ENCODE data around the gene LY6G6D.
"Not testable (repeated sequence)": the region's sequence is repeated elsewhere in the genome, so short reads cannot be mapped to it uniquely, and the experiment has no call there.

Gene LY6G6D

GRCh38 chr6:31692886-31693285 lies 22.3 kb upstream of the LY6G6D start:
- DNase-seq = no peak

- no peak for DNase-seq
These were observed 21.6 kb upstream of the LY6G6D start for GRCh38 chr6:31693535-31693934.

GRCh38 chr6:31697555-31697954 lies 17.6 kb upstream of the LY6G6D start:
- DNase-seq = peak; percentile 69

GRCh38 chr6:31700740-31701401 lies 14.3 kb upstream of the LY6G6D start:
- DNase-seq = no peak

- DNase-seq = peak; percentile 79
These were observed 13.3 kb upstream of the LY6G6D start for GRCh38 chr6:31701666-31702404.

- no peak for DNase-seq
These were observed 12.7 kb upstream of the LY6G6D start for GRCh38 chr6:31702405-31702818.

GRCh38 chr6:31702819-31703716 lies 12.1 kb upstream of the LY6G6D start, which contains the start of gene ABHD16A:
Gene ABHD16A, minus strand, starts transcription at chr6:31703324. Its CDS starts 43 bp downstream, at chr6:31703281.
- peak; percentile 98 for DNase-seq

GRCh38 chr6:31705931-31706330 lies 9.2 kb upstream of the LY6G6D start:
- DNase-seq = no peak

GRCh38 chr6:31706599-31706998 lies 8.5 kb upstream of the LY6G6D start, which contains the start of gene LY6G6F:
Gene LY6G6F, plus strand, starts transcription at chr6:31706866. Its CDS starts 41 bp downstream, at chr6:31706907.
- DNase-seq = no peak

- no peak for DNase-seq
These were observed 7.4 kb upstream of the LY6G6D start for GRCh38 chr6:31707701-31708100.

GRCh38 chr6:31708224-31708623 lies 6.9 kb upstream of the LY6G6D start:
- no peak for DNase-seq

- not testable (repeated sequence) for DNase-seq
These were observed 6.0 kb upstream of the LY6G6D start for GRCh38 chr6:31709157-31709556.

GRCh38 chr6:31710523-31711219 lies 4.5 kb upstream of the LY6G6D start:
- DNase-seq = peak; percentile 84

- no peak for DNase-seq
These were observed 3.9 kb upstream of the LY6G6D start for GRCh38 chr6:31711233-31711632.

GRCh38 chr6:31712296-31712695 lies 2.9 kb upstream of the LY6G6D start:
- no peak for DNase-seq

GRCh38 chr6:31713465-31713864 lies 1.7 kb upstream of the LY6G6D start:
- DNase-seq = no peak

- DNase-seq = peak; percentile 24
These were observed 1.0 kb upstream of the LY6G6D start for GRCh38 chr6:31713991-31714684.

GRCh38 chr6:31717499-31718222 lies 2.5 kb downstream of the LY6G6D start:
- no peak for DNase-seq

GRCh38 chr6:31718265-31718664 lies 3.1 kb downstream of the LY6G6D start:
- DNase-seq = no peak

- DNase-seq = no peak
These were observed 3.9 kb downstream of the LY6G6D start for GRCh38 chr6:31719001-31719400.

GRCh38 chr6:31720196-31720770 lies 5.1 kb downstream of the LY6G6D start:
- no peak for DNase-seq

All from NCI-H2171 treated with DMSO at 0.1 percent for 48 hours (cell line).